Prostate gland (tissue), 2 donors: ENCODE measurements around the gene STK4. TPM values are rescaled to one million over a fixed set of nuclear protein-coding genes. Genes with fewer than 3 reads are reported as not detected.
A peak's percentile ranks its signal among the peaks of the same experiment; 100 is the strongest.

Experiments
- DNase-seq: peaks from one replicate; pipeline ENCODE4 v3.0.0-alpha.2; 2019; ENCODE audit warnings: low spot score
- H3K27ac ChIP-seq, 2 donors: fragments of 200-600 bp; sonication (generic); 2 replicates each; pipeline ENCODE4 v1.5.1; 2017 to 2019
- H3K27me3 ChIP-seq: fragments of 200-600 bp; sonication (generic); replicated peaks from 2 replicates; pipeline ENCODE4 v1.5.1; 2019; ENCODE audit not compliant: insufficient read depth
- H3K36me3 ChIP-seq, 2 donors: fragments of 200-600 bp; sonication (generic); 1 replicate in 1 of 2; 2 replicates in 1 of 2; pipeline versions ENCODE4 v1.5.1 to v1.8.1; 2017 to 2019
- H3K4me1 ChIP-seq: fragments of 200-600 bp; sonication (generic); replicated peaks from 2 replicates; pipeline ENCODE4 v1.5.1; 2019
- H3K4me3 ChIP-seq, 2 donors: fragments of 200-600 bp; sonication (generic); 2 replicates each; pipeline ENCODE4 v1.5.1; 2017 to 2019
- H3K9me3 ChIP-seq: fragments of 200-600 bp; sonication (generic); 2 replicates; pipeline ENCODE4 v1.5.1; 2017
- CTCF ChIP-seq, 4 experiments: fragments of 200-600 bp in 2 of 4; fragments of 450-650 bp in 2 of 4; sonication (generic) in 2 of 4; IDR thresholded peaks; 1 replicate in 3 of 4; 2 replicates in 1 of 4; pipeline ENCODE4 v1.5.1; 2016 to 2019; ENCODE audit warnings: antibody characterized with exemption in 4 of 4, mild to moderate bottlenecking in 2 of 4, moderate library complexity in 2 of 4
- POLR2A ChIP-seq: fragments of 450-650 bp; IDR thresholded peaks from one replicate; pipeline ENCODE4 v1.6.1; 2016; ENCODE audit warnings: antibody characterized with exemption, mild to moderate bottlenecking
- POLR2AphosphoS5 ChIP-seq: sonication (generic); formaldehyde crosslinking; IDR thresholded peaks from one replicate; pipeline ENCODE4 v1.6.1; 2017; ENCODE audit warnings: antibody characterized with exemption
- WGBS: methylation state at CpG from one replicate; pipeline ENCODE4 v1.1.5; 2018; 5-methylcytosine and 5-hydroxymethylcytosine counted together
- intact Hi-C: fragments of 100-400 bp; cut with DNase I; formaldehyde crosslinking; loops from one replicate; pipeline ENCODE4 v1.14.2; 2022
- total RNA-seq, 2 donors: library from RNA; depleted of rRNA; stranded (reverse); fragments of >200 nt; gene quantifications; one replicate each; pipeline ENCODE4 v1.1.0, GENCODE V29; 2016

Gene STK4
- total RNA-seq, 2 donors from 2014 or later = 14.4 to 35.1 TPM

GRCh38 chr20:45098103-45098773, 131.9 kb downstream of the STK4 start:
- peaks cover 5% of the 10 kb centered on the region for H3K4me1 ChIP-seq
- TF ChIP-seq POLR2AphosphoS5 (no peak), POLR2A (no peak), CTCF (IDR thresholded peaks at IDR 0.05) (peak in 1 of 4 experiments; percentile 18)
- no peaks in the 10 kb centered on the region for H3K36me3 ChIP-seq
- DNase-seq = no peak
- intact Hi-C loops = loop anchor here (5.0 kb wide), 3 partner anchors 56 to 194 kb away; no protein-coding TSS in a partner anchor
- peaks cover 3% of the 10 kb centered on the region for H3K27me3 ChIP-seq
- H3K4me3 ChIP-seq = peak overlapping the region in 1 of 2 donors; percentile 10
- no peak overlapping the region for H3K27ac ChIP-seq
- WGBS = 4% methylated on average over 40 of the region's 91 CpGs
- no peaks in the 10 kb centered on the region for H3K9me3 ChIP-seq

- no peak within 1 kb of the TSS for H3K4me3 ChIP-seq
Observed at GRCh38 chr20:45100563-45101245, 134.4 kb downstream of the STK4 start, which contains the start of gene KCNS1. KCNS1 (minus strand) TSS chr20:45101127; CDS start chr20:45099236, 1,891 bp downstream.

GRCh38 chr20:45101333-45101850, 135.1 kb downstream of the STK4 start:
- Histone ChIP-seq H3K27me3 (peaks cover 3% of the 10 kb centered on the region), H3K4me1 (peaks cover 5% of the 10 kb centered on the region), H3K9me3 (no peaks in the 10 kb centered on the region), H3K4me3 (no peak overlapping the region), H3K36me3 (no peaks in the 10 kb centered on the region), H3K27ac (no peak overlapping the region)
- WGBS = 74% methylated on average over 6 of the region's 6 CpGs
- intact Hi-C loops = no loop called here
- no peak for TF ChIP-seq POLR2AphosphoS5
- TF ChIP-seq POLR2A = no peak
- no peak for TF ChIP-seq CTCF (IDR thresholded peaks at IDR 0.05)
- DNase-seq = no peak

More at GRCh38 chr20:45100563-45101245, 134.4 kb downstream of the STK4 start, which contains the start of gene KCNS1:
- no peak within 1 kb of the TSS for H3K27ac ChIP-seq
- peaks cover 5% of the 10 kb centered on the region for H3K4me1 ChIP-seq
- no peaks in the 10 kb centered on the region for H3K36me3 ChIP-seq
- no peaks in the 10 kb centered on the region for H3K9me3 ChIP-seq
- no peak for TF ChIP-seq POLR2A
- peak in 1 of 4 experiments; percentile 7 for TF ChIP-seq CTCF (IDR thresholded peaks at IDR 0.05)
- intact Hi-C loops = no loop called here
- 6% methylated on average over 37 of the region's 38 CpGs for whole genome bisulfite sequencing
- DNase-seq = no peak
- H3K27me3 ChIP-seq = peaks cover 3% of the 10 kb centered on the region

GRCh38 chr20:45103072-45103471, 136.8 kb downstream of the STK4 start:
- 82% methylated on average over 2 of the region's 2 CpGs for WGBS
- no peak for DNase-seq
- Histone ChIP-seq H3K27ac (no peak overlapping the region), H3K4me3 (no peak overlapping the region), H3K4me1 (peaks cover 3% of the 10 kb centered on the region), H3K27me3 (no peaks in the 10 kb centered on the region), H3K9me3 (no peaks in the 10 kb centered on the region), H3K36me3 (no peaks in the 10 kb centered on the region)
- TF ChIP-seq POLR2A = no peak
- TF ChIP-seq CTCF (IDR thresholded peaks at IDR 0.05) = no peak
- TF ChIP-seq POLR2AphosphoS5 = no peak
- intact Hi-C loops = no loop called here
